A673 (cell line): ENCODE results near the gene EXOC4.

Source experiments
- CTCF ChIP-seq: fragments of 300-800, 200-600 bp; sonication (generic); conservative IDR thresholded peaks from 2 replicates; pipeline ENCODE4 v1.5.1; 2017; ENCODE audit warnings: low read depth, mild to moderate bottlenecking, antibody characterized with exemption, low read length, moderate library complexity, mixed read lengths
- EZH2 ChIP-seq: fragments of 200-600 bp; sonication (generic); IDR thresholded peaks from 2 replicates; pipeline ENCODE4 v1.6.1; 2017; ENCODE audit warnings: borderline replicate concordance, low read depth, mild to moderate bottlenecking, mixed read lengths, antibody characterized with exemption, low read length; ENCODE audit not compliant: poor library complexity, severe bottlenecking

- TF ChIP-seq EZH2 (no peak), CTCF (no peak)
Measured at GRCh38 chr7:133491201-133491691, 238.4 kb downstream of the EXOC4 start.
